ENCODE results near the gene ATG2B. TPM values are rescaled to one million over a fixed set of nuclear protein-coding genes. Genes with fewer than 3 reads are reported as not detected.
A peak's percentile ranks its signal among the peaks of the same experiment; 100 is the strongest.
"Not testable (repeated sequence)": the region's sequence is repeated elsewhere in the genome, so short reads cannot be mapped to it uniquely, and the experiment has no call there.

ATG2B gene
- total RNA-seq, 1 donor from 2014 or later: 26.2 TPM

DNA sequence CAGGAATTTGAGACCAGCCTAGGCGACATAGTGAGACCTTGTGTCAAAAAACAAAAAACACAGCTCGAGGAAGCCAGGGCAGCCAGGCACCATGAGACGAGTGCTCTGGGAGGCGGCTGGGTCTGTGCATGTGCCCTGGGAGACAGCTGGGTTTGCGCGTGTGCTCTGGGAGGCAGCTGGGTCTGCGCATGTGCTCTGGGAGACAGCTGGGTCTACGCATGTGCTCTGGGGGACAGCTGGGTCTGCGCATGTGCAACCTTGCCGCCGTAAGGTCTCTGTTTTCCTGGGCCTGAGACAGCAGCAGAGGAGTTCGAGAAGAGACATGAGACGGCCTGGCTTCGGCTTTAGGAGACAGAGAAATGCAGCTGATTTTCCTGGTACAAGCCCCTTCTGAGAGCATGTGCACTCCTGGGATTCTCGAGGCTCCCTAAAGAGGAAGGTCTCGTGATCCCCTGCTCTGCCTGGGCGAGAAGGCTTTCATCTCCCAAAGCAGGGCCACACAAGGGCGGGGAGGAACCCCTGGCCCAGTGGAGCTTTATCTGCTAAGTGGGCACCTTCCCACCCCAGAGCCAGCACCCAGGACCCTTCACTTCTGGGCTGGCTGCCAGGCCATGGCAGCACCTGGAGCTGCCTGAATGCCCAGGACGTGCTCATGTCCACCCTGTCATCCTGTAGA lies 110.7 kb downstream of the ATG2B start:
- no peak for DNase-seq (ENCODE audit: low spot score)

DNA sequence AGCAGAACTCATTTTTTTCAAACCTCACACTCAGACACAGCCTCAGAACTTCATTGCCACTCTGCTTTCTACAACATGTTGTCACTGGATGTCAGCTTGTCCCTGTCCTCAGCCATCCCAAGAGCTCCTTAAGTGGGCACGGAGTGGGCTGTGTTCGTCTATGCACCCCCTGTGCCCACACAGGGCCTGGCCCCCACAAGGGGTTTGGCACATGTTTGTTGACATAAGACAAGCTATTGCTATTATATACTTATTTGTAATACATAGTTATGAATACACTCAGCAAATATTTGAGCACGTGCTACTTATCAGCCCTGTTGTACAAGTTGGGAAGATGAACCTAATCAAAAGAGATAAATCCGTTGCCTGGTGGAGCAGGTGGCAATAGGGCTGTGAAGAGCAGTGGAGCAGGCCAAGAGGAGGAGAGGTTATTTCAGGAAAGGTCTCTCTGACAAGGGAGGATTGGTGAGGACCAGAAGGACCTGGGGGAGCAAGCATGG lies 111.4 kb downstream of the ATG2B start:
- no peak for DNase-seq (ENCODE audit: low spot score)

DNA sequence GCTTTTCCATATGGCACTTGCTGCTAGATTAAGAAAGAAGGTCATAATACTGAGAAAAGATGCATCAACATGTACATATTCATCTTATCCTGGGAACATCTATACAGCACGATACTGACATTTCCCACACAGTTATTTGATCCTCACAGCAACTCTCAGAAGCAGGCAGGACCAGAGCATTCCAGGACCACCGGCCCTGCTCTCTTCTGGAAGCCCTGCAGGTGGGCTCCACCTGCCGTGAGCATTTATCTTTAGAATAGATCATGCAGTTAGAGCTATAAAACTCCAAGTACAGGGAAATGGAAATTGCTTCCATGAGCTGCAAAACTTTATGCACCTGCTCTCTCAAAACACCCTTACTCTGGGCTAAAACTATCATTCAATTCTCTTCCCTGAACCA lies 112.7 kb downstream of the ATG2B start:
- DNase-seq (ENCODE audit: low spot score): no peak

DNA sequence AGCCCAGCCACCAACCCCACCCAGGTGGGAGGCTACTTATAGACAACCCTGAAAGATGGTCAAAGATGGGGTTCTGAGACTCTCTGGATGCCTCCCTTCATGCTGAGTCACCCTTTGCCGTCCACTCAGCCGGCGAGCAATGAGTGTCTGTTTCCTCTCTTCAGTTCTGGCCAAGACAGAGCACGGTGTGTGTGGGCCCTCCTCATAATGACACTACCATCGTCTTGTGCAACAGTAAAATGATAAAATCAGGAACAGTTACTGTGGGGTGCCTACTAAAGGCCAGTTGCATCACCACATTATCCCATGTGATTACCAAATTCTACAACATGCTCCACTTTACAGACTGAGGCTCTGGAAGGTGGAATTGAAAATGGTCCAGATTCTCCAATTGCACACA lies 114.1 kb downstream of the ATG2B start:
- peak; percentile 89 for DNase-seq (ENCODE audit: low spot score)

DNA sequence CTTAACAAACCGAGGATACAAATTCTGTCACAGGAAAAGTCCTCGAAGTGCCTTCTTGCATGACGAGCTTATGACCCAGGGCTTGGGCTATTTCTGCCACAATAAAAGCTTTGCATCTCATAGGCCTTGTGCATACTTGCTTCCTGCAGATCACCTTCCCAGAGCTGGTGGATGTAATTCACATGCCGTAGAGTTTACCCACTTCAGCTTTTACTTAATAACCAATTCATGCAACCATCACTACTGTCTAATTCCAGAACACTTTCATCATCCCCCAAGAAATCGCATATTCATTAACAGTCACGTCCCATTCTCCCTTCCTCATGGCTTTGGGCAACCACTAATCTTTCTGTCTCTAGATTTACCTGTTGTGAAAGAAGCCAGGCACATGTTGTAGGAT lies 116.1 kb downstream of the ATG2B start:
- no peak for DNase-seq (ENCODE audit: low spot score)

DNA sequence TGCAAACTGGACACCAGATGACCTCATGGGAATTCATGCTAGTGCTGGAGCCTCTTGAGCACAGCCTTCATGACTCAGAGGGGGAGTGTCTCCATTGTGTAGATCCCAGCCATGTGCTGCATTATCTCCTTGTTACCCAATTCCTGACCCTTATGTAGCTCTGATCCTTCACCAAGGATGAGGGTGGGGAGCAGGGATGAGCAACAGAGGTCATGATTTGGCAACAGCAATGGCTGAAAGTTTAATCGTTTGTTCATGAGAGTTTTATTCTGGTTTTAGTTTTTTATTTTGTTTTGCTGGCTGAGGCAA lies 116.6 kb downstream of the ATG2B start:
- peak; percentile 96 for DNase-seq (ENCODE audit: low spot score)

DNA sequence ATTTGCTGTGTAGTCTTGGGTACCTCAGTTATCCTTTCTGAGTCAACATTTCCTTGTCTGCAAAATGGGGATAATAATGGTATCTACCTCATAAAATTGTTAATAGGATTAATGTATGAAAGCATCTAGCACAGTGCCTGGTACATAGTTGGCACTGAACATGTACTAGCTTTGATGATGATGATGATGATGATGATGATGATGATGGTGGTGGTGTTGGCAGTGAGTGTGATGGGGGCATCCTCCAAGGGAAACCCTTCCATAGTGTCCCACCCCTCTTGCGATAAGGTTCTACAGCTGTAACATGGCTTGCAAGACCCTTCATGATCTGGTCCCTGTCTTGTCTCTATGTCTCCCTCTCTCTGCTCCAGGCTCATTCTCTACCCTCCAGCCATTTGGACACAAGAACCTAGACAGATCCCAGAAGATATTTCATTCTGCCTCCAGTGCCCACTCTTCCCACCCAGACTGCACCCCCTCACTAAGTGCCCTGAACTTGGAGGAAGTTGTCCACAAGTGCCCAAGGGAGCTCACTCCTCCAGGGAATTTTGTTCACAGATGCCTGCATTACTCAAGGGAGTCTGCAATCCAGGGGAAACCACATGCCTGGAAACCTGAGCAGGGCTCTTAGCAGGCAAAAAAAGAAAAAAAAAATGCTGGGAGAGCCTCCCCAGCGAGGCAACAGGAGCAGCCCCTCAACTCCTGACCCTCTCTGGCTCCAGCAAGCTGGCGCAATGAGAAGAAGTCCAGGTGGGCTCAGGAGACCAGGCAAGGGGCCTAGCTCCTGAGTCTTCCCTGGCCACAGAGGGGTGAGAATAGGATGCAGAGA lies 117.2 kb downstream of the ATG2B start:
- DNase-seq (ENCODE audit: low spot score): no peak

DNA sequence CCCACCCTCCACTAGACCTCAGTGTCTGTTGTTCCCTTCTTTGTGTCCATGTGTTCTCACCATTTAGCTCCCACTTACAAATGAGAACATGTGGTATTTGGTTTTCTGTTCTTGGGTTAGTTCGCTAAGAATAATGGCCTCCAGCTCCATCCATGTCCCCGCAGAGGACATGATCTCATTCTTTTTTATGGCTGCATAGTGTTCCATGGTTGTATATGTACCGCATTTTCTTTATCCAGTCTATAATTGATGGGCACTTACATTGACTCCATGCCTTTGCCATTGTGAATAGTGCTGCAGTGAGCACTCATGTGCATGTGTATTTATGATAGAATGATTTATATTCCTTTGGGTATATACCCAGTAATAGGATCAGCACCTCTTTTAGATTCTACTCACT lies 118.1 kb downstream of the ATG2B start:
- not testable (repeated sequence) for DNase-seq (ENCODE audit: low spot score)

DNA sequence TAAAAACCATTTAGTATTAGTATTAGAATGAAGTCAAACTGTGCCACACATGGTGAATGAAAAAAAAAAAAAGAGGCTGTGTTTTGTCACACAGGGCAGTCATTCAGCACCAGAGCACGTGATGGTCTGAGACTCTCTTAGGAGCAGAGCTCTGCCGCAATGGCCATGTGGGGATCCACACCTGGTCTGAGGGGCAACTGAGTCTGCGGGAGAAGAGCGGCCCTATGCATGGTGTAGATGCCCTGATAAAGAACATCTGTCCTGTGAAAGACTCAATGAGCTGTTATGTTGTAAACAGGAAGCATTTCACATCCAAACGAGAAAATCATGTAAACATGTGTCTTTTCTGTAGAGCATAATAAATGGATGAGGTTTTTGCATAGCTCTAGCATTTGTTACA lies 119.4 kb downstream of the ATG2B start:
- DNase-seq (ENCODE audit: low spot score): no peak

DNA sequence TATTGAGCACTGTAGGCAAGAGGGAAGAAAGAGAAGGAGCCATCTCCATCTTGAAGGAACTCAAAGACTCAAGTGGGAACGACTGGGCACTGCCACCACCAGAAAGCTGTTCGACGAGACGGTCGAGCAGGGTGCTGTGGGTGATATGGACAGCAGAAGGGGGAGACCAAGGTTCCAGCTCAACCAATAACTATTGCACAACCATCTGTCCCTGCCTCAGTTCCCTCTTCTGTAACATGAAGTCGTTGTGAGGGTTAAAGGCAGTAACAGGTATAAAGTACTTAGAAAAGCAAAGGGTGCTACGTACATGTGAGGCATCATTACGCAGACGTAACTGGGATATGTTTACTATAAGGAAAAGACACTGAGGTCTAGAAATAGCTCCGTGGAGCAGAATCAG lies 121.0 kb downstream of the ATG2B start:
- no peak for DNase-seq (ENCODE audit: low spot score)

DNA sequence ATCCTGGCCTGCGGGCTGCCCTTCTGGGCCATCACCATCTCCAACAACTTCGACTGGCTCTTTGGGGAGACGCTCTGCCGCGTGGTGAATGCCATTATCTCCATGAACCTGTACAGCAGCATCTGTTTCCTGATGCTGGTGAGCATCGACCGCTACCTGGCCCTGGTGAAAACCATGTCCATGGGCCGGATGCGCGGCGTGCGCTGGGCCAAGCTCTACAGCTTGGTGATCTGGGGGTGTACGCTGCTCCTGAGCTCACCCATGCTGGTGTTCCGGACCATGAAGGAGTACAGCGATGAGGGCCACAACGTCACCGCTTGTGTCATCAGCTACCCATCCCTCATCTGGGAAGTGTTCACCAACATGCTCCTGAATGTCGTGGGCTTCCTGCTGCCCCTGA lies 122.5 kb downstream of the ATG2B start:
- no peak for DNase-seq (ENCODE audit: low spot score)

DNA sequence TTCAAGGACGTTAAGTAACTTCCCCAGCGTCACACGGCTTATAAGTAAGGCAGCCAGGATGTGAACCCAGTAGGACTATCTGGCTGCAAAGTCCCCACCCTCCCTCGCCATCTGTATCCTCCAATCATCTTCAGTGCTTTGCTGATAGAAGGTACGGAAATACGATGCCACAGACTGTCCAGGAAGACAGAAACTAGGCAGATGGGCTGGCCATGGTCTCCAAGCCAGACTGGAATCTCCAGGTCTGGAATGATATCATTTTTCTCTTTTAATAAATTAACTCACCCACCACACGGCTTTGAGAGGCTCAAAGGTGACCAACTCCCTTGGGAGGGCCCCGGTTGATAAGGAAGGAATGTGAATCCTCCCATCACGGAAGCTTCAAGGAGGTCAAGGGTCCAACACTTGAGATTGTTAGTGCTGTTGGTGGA lies 123.4 kb downstream of the ATG2B start:
- DNase-seq (ENCODE audit: low spot score): no peak

DNA sequence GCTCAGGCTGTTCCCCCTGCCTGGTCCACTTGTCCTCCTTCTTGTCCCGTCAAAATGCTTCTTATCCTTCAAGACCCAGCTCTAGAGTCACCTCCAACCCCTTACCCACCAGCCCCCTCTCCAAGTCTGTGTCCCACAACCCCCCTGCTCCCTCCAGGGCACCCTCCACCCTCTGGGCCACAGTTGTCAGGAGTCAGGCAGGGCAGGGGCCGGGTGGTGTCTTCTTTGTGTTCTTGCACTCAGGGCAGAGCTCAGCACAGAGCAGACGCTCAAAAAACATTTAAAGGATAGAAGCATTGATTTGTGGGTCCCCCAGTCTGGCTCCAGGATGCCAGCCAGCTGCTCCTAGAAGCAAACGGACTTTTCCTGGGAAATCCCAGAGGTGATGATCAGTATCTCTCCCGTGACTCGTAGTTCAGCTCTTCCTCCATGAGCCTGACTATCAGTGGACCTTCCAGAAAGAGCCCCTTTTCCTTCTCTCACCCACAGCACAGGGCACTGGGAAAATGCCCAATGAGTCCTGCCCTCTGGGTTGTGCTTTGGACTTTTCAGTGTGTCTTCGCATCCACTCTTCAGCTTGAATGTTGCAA lies 124.4 kb downstream of the ATG2B start:
- no peak for DNase-seq (ENCODE audit: low spot score)

DNA sequence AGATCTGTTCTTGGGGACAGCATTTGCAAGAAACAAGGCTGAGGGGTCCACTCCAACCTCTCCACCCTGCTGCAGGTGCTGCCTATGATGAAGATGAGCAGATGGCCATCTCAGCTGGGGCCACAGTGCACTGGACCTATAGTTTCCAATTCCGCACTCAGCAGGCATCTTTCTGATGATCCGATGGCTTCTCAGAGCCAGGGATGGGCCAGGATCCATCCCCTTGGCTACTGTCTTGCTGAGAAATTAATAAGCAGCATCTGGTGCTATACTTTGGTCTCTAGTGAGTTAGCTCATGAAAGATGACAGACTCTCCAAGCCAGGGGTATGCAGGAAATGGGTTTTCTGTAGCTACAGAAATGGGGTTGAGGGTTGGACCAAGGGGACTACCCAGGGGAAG lies 125.5 kb downstream of the ATG2B start:
- no peak for DNase-seq (ENCODE audit: low spot score)

DNA sequence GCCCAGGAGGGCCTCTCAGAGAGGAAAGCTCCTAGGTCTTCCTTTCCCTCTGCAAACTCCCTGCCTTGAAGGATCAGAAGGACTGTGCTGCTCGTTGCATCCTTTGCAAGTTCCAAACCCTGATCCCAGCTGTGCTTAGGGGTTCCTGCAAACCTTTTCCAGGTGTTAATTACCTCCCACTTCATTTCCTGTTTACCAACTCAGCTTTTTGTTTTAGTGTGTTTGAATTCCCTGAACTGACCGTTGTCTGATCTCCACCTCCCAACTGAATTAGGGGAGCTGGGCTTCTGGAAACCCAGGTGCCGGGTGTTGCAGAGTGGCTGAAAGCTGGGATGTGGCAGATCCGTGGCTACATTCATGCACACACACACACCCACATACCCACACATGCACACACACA lies 127.7 kb downstream of the ATG2B start:
- DNase-seq (ENCODE audit: low spot score): no peak

DNA sequence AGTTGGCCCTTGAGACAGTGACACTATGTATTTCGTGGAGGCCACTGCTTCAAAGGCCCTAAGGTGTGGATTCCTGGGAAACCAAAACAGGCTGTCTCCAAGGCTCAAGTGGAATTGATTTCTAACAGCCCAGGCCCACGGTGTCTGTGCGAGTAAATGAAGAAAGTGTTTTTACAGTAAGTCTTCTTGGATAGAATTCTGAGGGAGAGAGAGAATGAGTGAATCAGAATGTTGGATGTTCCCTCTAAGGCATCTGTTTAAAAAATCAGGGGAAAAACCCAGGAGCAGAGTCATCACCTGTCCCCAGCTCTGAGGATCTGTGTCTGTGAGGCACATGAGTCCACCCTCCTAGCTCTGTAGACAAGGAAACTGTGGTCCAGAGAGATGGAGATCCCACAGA lies 129.5 kb downstream of the ATG2B start:
- DNase-seq (ENCODE audit: low spot score): no peak

DNA sequence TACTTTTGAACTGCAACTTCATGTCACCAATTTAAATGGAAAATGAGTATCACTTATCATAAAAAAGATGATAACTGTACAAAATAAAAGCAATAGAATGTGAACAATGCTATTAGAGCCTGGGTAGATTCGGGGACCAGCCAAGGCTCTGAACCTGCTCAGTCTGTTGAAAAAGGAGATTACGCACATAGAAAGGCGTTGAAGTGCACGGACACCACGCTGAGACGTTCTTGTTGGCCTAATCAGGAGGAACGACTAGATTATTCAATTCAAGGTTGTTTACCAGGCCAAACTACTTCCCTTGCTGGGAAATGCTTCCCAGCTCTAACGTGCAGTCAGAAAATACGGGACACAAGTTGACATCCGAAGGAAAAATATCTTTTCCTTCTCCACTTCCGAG lies 130.6 kb downstream of the ATG2B start:
- no peak for DNase-seq (ENCODE audit: low spot score)

DNA sequence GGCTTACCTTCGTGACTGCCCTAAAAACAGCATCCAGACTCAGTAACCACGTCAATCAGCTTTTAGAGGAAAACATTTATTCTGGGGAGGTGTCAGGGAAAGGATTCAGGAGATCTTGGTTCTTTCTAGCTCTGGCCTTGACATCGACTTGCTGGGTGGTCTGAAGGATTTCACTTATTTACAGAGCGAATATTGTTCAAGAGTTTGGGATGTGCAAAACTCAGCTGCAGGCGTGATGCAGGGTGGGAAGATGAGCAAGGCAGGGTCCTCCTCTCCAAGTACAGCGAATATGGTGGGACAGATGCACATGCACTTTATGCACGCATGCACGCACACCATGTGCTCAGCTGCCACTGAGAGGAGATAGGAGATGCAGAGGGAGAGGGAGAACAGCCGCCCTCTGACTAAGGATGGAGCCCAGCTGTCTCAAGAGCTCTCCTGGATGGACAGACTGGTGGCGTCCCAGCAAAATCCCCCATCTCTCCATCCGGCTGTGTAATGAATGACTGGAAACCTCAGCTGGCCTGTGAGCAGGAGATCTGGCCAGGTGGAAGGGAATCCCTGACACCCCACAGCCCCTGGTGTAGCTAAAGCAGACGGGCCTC lies 131.5 kb downstream of the ATG2B start:
- DNase-seq (ENCODE audit: low spot score): peak; percentile 15

DNA sequence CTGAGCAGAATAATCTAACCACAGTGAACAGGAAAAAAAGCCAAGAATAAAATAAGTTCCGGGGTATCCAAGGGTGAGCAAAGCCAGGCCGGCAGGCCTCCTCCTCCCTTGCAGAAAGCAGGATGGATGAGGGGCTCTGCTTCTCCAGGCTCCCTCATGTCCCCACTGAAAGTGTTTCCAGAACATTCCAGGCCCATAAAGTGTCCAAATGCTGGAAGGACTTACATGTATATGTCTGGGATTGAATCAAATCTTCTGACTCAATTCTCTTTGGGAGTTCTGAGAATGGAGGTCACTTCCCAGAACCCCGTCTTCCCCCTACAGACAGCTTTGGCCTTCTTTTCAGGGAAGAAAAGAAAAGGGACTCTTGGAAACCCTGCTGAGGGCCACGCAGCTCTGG lies 132.1 kb downstream of the ATG2B start:
- peak; percentile 38 for DNase-seq (ENCODE audit: low spot score)

DNA sequence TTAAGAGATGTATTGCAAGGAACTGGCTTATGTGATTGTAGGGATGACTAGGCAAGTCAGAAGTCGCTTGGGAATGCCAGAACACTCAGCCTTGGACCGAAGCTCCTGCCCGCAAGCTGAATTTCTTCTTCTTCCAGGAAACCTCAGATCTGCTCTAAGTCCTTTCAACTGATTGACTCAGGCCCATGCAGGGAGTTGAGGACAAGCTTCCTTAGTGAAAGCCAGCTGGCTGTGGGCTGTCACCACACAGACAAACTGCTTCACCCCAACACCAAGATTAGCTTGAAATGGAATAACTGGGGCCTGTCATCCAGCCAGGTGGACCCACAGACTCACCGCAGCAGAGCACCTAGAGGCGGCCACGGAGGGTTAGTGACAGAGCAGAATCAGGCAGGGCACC lies 133.8 kb downstream of the ATG2B start:
- DNase-seq (ENCODE audit: low spot score): no peak
